ENCODE measurements around the gene RND1. TPM values are rescaled to one million over a fixed set of nuclear protein-coding genes. Genes with fewer than 3 reads are reported as not detected.
"Not testable (repeated sequence)": the region's sequence is repeated elsewhere in the genome, so short reads cannot be mapped to it uniquely, and the experiment has no call there.

RND1 gene
- 2.6 TPM for total RNA-seq

DNA sequence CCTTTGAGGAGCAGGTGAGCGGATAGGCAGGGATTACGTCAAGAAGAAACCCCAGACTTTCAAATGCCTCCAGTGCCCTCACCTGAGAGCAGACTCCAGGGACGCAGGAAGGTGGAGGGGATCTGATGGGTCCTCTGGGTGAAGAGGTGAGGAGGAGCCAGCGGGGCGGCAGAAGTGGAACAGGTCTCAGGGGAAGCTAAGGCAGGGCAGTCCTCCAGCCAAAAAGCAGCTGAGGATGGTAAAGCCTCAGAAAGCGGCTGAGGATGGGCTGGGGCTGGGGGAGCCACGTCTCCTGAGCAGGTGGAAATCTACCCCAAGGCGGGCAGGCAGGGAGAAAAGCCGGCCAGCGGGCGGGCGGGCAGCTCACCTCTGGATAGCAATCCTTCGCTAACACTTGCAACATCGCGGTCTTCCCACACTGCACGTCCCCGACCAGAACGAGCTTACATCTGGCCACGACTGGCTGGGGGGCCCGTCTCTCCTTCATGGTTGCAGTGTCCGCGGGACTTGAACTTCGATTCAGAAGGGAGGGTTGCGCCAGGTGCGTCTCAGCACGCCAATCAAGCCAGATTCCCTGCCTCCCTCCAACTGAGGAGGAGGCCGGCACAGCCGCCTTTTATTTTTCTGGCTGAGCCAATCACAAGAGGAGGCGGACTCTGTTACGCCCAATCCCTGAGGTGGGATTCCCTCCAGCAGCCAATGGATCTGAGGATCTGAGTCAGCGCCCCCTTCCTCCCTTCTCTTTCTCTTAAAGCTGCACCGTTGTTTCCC is at the start of gene RND1:
RND1 (minus strand) TSS at position 590 of the 771 bp plus-strand sequence; CDS start at position 487, 103 bp downstream.
- ATAC-seq, result peak; percentile 89

DNA sequence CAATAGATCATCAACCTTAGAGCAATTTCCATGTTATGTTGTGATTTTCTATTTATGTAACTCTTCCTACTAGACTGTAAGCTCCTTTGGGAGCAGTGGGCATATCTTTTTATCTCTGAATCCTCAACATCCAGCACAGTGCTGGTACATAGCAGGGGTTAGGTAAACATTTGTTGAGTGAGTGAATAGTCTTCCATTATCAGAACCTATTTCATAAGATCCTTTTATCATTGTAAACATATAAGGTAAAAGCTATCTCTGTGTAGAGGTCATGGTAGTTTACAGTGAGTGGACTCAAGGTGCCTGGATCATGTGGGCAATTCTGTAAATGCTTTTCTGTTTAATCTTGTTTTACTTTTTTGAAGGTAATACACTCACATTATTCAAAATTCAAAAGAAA is 44.5 kb upstream of the RND1 start:
- no peak for ATAC-seq

DNA sequence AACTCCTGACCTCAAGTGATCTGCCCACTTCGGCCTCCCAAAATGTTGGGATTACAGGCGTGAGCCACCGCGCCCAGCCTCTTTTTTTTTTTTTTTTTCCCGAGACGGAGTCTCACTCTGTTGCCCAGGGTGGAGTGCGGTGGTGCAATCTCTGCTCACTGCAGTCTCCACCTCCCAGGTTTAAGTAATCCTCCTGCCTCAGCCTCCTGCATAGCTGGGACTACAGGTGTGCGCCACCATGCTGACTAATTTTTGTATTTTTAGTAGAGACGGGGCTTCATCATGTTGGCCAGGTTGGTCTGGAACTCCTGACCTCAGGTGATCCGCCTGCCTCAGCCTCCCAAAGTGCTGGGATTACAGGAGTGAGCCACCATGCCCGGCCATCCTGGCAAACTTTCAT is 44.0 kb upstream of the RND1 start:
- ATAC-seq, result not testable (repeated sequence)

DNA sequence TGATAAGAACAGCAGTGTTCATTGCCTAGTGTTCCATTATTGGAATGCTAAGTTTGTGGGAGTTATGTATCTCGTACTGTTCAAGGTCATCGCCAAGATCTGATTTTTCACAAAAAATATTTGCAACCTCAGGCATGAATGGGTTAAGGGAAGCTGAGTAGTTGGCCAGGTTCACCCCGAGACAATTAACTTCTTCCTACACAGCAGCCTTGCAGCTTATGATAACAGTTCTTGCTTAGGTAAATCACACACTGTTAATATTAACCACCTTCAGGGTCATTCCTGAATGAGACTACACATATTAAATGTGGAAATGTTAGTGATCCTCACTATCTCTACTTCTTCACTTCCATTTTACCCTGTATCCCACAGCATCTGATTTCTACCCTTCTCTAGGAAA is 41.6 kb upstream of the RND1 start:
- ATAC-seq, result no peak

DNA sequence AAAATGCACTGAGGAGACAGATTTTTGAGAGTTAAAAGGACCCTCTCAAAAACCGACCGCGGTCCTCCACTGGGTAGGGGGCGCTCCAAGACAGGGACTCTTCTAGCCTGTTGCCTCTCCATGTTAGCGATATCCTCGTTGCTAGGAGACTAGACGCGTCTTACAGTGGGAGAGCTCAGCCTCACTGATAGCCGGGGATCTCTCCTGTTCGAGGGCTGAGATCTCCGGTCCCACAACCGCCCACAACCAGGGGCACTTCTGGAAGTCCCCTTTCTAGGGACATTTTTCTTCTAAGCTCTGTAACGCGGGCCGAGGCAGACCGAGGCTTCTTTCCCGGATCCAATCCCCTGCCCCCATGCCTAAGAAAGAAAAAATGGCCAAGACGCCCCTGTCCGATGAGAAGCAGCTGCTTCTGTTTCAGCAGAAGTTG is 38.3 kb upstream of the RND1 start:
- peak; percentile 77 for ATAC-seq

DNA sequence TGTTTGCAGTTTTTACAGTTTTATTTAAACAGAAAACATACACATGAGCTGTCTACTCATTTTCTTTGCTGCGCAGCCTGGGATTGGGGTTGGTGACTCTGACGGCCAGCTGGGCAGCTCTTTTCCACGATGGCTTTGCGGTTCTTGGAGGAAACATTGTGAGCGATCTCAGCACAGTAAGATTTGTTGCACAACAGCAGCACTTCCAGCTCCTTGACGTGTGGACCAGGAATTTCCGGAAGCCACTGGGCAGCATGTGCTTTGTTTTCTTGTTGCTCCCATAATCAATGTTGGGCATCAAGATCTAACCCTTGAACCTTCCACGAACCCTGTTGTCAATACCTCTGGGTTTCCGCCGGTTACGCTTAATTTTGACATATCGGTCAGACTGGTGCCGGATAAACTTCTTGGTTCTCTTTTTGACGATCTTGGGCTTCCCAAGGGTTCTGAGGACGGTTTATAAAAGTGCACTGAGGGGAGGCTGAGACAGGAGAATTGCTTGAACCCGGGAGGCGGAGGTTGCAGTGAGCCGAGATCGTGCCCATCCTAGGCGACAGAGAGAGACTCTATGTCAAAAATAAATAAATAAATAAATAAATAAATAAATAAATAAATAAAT is 37.8 kb upstream of the RND1 start:
- no peak for ATAC-seq

DNA sequence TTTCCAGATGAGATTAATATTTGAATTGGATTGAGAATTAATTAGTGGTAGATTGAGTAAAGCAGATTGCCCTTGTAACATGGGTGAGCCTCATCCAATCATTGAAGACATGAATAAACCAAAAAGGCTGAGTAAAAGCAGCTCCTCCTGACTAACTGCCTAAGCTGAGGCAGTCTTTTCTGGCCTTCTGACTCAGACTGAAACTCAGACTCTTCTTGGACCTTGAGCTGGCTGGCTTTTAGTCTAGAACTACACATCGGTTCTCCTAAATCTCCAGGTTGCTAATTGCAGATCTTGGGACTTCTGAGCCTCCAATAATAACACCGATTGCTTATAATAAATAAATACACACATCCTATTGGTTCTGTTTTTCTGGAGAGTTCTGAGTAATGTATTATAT is 35.6 kb upstream of the RND1 start:
- peak; percentile 32 for ATAC-seq

DNA sequence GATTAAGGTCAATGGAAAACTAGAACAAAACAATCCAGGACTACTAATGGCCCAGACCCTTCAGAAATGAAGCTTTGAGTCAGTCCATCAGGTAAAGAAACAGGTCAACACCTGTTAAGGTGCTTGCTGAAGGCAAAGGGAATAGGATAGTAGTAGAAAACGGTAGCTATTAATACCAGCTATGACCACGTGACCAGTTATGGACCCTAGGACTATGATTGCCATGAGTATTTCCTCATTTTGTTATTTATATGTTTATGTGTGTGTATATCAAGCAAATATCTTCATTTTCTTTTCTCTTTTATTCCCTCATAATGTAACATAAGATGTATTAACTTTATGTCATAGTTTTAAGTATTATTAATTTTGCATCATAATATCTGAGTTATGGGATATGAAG is 34.0 kb upstream of the RND1 start:
- ATAC-seq, result no peak

DNA sequence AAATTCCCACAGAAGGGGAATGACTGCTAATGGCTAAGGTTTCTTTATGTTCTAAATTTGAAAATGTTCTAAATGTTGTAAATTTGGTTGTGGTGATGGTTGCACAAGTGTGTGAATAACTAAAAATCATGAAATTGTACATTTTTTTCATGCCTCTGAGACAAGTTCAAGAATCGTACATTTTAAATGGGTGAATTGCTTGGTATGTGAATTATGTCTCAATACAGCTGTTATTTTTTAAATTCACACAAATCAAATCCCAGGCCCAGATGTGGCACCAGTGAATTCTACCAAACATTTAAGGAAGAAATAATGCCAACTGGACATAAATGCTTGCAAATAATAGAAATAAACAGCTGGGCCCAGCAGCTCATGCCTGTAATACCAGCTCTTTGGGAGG is 28.6 kb upstream of the RND1 start:
- ATAC-seq, result no peak

DNA sequence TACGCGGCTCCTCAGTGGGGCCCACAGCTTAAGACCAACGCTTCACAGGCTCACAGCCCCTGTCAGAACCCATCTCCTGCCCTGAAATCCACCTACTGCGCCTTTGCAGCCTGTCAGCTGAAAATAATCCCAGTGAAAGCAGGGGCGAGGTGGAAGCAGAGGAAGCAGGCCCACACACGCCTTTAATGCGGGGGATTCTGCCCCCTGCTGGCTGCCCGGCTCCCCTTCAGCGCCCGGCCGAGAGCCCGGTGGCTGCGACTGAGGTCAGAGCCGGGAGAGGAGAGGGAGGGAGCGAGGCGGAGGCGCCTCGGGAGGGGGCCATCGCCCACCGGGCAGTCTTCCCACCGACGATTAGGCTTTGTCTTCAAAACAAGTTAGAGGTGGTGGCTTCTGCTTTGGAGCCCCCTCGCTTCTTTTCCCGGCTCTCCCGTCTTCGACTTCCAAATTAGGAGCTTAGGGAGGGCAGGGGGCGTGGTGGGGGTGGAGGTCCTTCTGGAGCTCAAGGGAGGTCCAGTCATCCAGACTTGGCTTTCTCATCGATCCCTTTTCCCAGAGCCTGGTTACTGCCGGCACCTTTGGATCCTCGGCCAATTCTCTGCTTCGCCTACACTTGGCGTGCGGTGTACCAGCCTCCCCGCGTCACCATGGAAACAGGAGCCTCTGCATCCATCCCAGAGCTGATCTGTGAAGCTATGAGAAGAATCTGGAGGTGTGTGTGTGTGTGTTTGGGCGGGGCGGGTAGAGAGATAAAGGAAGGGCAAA is 25.2 kb upstream of the RND1 start:
- ATAC-seq, result peak; percentile 91

DNA sequence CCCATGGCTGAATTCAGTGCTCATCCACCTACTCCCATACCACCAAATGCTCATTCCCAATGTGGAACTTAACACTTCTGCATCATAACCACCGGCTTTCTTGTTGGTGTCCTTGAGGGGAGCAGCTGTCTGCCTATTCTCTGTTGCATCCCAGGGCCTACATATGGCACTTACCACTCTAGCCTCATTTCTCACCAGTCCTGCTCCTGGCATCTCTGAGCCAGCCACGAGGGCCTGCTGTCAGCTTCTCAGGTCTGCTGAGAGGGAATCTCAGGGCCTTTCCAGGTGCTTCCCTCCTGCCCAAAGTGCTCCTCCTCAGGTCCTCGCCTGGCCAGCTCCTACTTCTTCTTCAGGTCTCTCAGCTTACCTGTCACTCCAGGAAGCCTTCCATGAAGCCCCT is 24.0 kb upstream of the RND1 start:
- no peak for ATAC-seq

DNA sequence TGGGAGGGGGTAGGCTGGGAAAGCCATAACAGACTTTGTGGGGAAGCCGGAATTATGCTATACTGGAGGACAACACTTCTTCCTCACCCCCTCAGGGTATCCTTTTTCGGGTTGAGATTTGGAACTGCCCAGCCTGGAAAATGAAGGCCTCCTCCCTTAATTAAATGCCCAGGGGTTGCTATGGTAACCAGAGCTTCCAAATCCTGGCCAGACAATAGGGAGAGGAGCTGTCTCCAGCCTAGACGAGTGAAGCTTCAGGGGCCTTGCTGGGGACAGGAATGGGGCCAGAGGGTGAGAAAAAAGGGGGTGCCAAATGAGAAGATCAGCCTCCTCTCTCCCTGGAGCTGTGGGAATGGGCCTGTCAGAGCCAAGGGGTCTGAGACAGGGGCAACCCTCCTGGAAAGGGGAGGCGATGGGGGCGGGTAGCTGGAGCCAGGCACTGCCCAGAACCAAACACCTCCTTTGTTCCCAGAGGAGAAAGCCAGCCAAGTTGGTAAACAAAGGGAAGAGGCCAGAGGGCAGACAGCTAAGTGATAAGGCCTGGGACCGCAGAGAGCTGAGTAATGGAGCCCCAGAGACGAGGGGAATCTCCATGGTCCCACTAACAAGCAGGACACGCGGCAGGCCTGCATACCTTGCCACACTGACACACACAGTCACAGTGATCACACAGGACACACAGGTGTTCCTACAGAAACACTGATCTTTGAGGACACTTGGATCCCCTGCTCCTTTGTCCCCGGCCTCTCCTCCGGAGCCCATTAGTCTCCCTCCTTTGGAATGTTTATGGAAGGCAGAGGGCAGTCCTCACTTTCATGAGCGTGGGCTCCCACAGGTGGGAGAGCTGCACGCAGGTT is 17.9 kb upstream of the RND1 start:
- ATAC-seq, result no peak

DNA sequence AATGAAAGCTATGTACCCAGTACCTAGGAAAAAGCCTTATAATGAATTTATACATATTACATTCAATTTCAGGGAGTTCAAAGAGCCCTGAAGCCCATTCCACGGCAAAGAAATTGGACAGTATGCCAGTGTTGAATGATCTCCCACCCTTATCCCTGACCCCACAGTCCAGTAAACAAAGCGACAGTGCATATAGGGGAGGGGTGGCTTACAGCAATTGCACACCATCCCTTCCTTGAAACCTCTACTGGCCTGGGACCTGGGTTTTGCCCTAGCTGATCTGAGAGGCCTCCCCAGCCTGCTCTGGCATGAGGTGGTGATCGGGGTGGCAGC is 17.3 kb upstream of the RND1 start:
- no peak for ATAC-seq

DNA sequence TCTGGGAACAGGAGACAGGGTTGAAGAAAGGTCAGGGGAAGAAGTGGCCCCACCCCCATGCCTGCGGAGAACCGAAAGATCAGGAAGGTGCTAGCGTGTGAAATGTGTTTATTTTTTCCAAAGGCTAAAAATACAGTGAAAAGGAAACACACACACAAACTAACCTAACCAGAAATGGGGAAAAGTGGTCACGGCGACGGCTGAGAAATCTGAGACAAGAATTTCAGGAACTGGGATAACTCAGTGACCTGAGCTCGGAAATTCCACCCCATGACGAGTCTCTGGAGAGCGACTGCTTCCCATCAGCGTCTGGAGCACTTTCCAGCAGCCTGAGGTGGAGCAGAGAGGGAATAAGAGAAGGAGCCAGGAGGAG is 16.6 kb upstream of the RND1 start:
- ATAC-seq, result peak; percentile 24

DNA sequence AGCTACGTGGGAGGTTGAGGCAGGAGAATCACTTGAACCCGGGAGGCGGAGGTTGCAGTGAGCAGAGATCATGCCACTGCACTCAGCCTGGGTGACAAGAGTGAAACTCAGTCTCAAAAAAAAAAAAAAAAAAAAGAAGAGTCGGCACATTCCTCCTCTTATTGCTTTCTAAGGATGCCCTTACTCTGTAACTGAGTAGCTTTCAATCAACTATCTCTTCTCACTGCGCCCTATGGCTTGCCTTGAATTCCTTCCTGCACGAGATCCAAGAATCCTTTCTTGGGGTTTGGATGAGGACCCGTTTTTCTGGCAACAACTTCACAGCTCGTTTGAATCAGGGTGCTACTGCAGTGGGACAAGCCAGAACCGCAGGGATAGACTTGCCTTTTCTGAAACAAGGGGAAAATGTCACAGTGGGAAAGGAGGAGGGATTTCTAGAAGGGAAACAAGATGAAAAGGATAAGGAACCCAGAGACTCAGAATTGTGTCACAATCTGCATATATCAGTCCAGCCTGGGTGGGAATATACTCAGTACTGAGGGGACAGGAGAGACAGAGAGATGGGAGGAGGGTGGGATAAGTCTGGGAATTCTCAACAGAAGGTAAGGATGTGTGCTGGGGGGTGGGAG is 16.1 kb upstream of the RND1 start:
- ATAC-seq, result no peak

DNA sequence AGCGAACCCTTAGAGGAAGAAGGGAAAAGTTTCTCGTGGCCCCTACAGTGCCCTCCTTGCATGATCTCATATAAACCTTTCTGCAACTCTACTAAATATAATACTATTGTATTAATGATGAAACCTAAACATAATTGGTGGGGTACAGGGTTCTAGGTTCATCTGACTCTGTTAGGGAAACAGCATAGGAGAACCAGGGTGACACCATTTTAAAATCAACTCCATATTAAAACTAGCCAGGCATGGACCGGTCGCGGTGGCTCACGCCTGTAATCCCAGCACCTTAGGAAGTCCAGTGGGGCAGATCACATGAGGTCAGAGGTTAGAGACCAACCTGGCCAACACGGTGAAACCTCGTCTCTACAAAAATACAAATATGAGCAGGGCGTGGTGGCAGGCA is 15.0 kb upstream of the RND1 start:
- ATAC-seq, result no peak

DNA sequence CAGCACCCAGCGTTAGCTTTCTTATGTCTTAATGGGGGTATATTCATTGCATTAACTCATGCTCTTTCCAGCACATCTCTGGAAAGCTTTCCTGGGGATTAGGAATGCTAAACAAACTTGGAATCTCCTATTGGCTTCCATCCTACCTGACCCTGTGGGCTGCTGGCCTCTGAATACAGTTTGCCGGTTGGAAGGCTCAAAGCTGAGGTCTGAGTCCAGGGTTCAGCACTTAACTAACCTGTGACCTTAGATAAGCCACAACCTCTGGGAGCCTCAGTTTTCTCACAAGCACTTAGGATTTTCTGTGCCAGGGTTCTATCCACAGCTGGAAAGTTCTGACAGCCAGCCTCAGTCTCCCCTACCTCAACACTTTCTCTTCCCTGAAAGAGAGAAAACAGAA is 12.9 kb upstream of the RND1 start:
- no peak for ATAC-seq

DNA sequence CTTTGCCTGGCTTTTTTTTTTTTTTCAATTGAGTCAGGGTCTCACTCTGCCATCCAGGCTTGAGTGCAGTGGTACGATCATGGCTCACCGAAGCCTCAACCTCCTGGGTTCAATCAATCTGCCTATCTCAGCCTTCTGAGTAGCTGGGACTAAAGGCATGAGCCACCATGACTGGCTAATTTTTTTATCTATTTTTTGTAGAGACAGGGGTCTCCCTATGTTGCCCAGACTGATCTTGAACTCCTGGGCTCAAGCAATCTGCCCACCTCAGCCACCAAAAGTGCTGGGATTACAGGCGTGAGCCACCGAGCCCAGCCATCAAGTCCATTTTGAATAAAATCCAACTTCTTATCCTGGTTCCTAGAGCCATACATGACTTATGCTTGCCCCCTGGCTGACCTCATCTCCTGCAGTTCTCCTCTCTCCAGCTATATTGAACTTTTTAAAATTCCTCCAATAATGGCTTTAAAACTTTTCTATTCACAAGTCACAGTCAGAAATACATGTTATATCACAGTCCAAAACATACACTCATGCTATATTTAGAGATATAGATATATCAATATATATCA is 10.4 kb upstream of the RND1 start:
- no peak for ATAC-seq

DNA sequence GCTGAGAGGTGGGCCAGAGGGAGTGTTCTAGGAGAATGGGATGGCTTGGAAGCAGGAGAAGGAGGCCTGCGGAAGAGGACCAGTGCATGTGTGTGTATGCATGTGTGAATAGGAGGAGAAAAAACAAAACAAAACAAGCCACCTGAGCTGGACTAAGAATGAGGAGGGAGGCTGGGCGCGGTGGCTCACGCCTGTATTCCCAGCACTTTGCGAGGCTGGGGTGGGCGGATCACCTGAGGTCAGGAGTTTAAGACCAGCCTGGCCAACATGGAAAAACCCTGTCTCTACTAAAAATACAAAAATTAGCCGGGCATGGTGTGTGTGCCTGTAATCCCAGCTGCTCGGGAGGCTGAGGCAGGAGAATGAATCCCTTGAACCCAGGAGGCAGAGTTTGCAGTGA is 7.9 kb upstream of the RND1 start:
- not testable (repeated sequence) for ATAC-seq

DNA sequence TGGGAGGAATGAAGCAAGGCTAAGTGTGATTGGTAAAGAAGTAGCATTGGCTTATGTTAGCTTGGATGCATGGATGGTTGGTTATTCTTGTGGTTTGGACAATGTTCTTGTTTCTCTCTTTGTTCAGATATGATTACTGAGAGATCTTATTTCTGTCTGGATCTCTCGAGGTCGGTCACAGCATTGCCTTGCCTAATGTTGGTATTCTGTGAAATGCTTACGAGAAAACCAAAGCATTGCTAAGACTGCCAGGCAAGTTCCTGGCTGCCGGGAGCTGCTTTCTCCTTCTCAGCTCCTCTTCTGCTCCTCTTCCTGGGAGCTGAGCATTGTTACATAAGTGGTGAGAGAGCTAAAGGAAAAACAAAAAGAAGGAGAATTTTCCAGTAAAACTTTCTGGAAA is 7.4 kb upstream of the RND1 start:
- no peak for ATAC-seq

DNA sequence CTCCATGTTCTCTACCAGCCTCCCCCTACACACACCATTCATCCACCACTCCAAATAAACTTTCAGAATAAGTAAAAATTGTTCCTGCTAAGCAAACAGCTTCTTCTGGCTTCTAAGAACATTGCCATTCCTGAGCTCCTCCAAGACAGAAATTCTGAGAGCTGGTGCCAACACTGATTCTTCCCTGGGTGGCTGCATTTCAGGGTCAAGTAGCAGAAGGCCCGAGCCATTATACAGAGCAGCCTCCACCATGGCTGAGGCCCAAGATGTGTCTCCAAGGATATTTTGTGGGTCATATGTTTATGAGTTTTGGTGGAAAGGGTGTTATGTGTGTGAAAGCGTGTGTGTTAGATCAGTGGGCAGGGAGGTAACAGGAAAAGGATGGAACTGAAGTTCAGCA is 3.5 kb upstream of the RND1 start:
- ATAC-seq, result no peak

DNA sequence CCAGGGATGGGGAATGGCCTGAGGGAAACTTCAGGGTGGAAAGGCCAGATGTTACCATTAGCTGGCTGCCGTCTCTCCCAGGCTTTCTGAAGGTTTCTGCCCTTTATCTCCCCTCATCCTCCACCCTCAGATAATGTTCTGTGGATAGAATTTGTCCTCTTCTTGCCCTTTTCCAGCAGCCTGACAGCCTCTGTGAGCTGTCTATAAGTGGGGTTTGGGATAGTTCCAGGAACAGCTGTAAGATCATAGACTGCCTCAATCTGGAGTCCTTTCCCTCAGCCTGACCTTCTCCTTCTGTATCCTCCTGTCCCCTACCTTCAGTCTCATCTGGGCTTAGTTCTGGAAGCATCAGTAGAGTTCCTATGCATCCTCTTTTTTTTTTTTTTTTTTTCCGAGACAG is 2.8 kb upstream of the RND1 start:
- ATAC-seq, result no peak

All from esophagus mucosa (tissue), 1 donor.